Pons (tissue), 1 donor: ENCODE measurements around the gene GTF3C6.
"Not testable (repeated sequence)": the region's sequence is repeated elsewhere in the genome, so short reads cannot be mapped to it uniquely, and the experiment has no call there.

Source experiments
- DNase-seq: peaks from one replicate; pipeline ENCODE4 v3.0.0-alpha.2; 2016; ENCODE audit warnings: low spot score

GTF3C6 gene

DNA sequence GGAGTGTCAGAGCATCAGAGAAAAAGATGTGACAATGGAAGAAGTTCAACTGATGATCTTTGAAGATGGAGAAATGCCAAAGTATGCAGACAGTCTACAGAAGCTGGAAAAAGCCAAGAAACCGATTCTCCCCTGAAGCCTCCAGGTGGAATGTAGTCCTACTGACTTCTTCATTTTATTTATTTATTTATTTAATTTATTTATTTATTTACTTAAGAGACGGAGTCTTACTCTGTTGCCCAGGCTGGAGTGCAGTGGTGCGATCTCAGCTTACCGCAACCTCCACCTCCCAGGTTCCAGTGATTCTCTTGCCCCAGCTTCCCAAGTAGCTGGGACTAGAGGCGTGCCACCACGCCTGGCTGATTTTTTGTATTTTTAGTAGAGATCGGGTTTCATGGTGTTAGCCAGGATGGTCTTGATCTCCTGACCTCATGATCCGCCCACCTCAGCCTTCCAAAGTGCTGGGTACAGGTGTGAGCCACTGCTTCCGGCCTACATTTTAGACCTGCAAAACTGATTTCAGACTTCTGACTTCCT is 21.1 kb downstream of the GTF3C6 start:
- DNase-seq = no peak

DNA sequence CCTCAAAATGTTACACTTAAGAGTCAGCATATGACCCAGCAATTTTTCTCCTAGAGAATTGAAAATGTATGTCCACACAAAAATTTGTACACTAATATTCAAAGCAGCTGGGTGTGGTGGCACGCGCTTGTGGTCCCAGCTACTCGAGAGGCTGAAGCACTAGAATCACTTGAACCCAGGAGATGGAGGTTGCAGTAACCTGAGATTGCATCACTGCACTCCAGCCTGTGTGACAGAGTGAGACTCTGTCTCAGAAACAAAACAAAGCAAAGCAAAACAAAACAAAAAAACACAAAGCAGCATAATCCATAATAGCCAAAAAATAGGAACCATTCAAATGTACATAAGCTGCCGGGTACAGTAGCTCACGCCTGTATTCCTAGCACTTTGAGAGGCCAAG is 21.7 kb downstream of the GTF3C6 start:
- DNase-seq = no peak

DNA sequence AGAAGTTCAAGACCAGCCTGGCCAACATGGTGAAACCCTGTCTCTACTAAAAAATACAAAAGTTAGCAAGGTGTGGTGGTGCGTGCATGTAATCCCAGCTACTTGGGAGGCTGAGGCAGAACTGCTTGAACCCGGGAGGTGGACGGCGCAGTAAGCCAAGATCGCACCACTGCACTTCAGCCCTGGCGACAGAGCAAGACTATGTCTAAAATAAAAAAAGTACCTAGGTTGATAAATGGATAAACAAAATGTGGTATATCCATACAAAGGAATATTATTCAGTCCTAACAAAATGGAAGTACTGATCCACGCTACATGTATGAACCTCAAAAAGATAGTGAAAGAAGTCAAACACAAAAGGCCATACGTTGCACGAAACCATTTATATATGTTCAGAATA is 22.1 kb downstream of the GTF3C6 start:
- DNase-seq = no peak

DNA sequence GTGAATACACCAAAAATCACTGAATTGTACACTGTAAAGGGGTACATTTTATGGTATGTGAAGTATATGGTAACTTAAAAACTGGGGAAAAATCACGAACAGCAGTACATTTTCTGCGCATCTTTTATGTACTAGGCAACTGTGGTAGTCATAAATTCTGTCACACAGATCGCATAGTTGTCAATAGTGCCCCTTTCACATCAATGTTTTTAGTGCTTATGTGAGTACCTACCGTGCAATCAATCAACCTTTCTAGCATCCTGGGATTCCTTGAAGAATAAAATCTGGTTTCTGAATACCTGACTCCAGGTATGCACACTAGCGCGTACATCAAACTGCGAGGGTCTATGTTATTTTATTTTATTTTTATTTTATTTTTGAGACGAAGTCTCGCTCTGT is 22.7 kb downstream of the GTF3C6 start:
- no peak for DNase-seq

DNA sequence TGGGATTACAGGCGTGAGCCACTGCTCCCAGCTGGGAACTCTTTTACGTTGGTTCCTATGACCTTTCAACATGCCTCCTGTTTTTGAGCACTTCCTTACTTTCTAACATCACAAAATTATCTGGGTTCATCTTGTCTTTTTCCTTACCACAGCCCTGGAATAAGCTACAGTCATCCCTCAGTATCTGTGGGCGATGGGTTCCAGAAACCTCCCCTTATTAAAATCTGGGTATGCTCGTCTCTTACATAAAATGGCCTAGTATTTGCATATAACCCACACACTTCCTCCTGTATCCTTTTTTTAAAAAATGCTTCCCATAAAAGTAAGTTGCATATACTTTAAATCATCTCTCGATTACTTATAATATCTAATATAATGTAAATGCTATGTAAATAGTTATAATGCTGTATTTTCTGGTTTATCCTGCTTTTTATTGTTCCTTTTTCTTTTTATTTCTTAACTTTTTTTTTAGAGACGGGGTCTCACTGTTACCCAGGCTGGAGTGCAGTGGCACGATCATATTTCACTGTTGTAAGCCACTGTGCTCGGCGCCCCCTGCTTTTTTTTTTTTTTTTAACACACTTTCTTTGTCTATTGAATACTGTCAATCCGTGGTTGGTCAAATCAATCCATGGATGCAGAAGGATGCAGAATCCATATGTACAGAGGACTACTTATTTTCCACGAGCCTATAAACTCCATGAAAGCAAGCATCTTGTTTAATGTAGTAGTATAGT is 32.5 kb downstream of the GTF3C6 start:
- no peak for DNase-seq

DNA sequence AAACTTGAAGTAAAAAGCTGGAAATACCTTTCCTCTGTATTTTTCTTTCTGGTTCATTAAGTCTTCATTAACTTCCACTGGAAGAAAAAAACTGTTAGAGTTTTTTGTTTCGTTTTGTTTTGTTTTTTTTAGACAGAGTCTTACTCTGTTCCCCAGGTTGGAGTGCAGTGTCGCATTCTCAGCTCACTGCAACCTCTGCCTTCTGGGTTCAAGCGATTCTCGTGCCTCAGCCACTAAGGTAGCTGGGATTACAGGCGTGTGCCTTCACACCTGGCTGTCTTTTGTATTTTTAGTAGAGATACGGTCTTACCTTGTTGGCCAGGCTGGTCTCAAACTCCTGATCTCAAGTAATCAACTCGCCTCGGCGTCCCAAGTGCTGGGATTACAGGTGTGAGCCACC is 38.2 kb downstream of the GTF3C6 start:
- no peak for DNase-seq

DNA sequence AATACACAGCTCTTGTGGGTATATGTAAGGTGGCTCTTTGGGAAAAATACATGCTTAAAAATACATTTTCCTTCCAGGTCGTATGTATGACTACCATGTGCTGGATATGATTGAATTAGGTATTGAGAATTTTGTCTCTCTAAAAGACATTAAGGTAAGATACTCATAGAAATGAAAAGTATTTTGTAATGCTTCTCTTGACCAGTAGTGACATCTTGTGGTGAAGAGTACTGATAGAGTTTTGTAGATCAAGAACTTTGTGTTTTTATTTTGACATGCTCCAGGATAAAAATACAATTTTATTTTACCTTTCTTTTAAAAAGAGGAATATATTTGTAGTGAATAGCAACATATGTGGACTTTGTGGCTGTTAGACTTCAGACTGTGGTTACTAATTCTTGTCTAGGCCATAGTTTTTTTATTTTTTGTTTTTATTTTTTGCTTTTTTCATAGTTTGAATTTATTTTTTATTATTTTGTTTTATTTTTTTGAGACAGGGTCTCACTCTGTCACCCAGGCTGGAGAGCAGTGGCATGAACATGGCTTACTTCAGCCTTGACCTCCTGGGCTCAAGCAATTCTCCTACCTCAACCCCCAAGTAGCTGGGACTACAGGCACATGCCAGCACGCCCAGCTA is 41.2 kb downstream of the GTF3C6 start:
- peak; percentile 66 for DNase-seq

DNA sequence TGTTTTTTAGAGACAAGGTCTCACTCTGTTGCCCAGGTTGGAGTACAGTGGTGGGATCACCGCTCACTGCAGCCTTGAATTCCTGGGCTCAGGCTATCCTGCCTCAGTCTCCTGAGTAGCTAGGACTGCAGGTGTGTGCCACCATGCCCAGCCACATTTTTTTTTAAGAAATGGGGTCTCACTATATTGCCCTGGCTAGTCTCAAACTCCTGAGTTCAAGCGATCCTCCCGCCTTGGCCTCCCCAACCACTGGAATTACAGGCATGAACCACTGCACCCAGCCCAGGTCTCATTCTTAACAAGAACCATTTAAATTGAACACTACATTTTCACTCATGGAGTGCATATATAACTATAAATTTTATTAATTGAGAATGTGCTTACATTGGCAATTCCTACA is 43.8 kb downstream of the GTF3C6 start:
- DNase-seq = no peak

DNA sequence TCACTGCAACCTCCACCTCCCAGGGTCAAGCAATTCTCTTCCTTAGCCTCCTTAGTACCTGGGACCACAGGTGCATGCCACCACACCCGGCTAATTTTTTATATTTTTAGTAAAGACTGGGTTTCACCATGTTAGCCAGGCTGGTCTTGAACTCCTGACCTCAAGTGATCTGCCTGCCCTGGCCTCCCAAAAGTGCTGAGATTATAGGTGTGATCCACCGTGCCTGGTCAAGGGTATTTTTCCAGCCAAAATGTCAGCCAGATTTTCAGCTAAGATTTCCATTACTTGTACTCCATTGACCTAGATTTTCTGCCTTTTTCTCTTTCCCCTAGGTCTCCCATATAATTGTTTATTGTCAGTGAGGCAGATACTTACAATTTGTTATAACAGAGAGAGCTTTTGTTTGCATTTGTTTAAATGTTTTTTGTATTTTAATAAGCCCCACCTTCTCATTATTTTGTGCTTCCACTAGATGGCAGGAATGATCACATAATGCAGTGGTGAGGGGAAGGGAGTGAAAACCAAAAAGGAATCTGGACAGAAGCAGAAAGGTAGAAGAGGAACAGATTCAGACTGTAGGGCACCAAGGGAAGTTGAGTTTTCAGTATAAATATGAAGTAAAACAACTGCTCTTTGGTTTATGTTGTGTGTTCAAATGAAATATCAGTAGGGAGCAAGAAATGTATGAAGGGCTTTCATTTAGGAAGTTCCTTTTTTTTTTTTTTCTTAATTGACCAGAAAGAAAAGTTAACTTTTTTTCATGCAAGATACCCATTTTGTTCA is 53.0 kb downstream of the GTF3C6 start:
- peak; percentile 82 for DNase-seq

DNA sequence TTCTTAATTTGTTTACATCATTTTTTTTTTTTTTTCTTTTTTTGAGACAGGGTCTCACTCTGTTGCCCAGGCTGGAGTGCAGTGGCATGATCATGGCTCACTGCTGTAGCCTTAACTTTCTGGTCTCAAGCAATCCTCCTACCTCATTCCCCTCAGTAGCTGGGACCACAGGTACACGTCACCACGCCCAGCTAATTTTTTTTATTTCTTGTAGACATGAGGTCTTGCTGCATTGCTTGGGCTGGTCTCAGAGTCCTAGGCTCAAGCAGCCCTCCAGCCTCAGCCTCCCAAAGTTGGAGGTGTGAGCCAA is 53.6 kb downstream of the GTF3C6 start:
- DNase-seq = no peak

DNA sequence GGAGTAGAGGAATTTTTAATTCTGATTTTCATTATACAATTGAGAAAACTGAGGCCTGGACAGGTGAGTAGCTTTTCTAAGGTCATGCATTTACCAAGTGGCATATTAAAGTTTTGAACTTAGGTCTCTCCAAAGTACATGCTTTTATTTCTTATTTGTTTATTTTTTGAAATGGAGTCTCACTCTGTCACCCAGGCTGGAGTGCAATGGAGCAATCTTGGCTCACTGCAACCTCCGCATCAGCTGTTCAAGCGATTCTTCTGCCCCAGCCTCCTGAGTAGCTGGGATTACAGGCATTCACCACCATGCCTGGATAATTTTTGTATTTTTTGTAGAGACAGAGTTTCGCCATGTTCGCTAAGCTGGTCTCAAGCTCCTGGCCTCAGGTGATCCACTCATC is 54.0 kb downstream of the GTF3C6 start:
- not testable (repeated sequence) for DNase-seq

DNA sequence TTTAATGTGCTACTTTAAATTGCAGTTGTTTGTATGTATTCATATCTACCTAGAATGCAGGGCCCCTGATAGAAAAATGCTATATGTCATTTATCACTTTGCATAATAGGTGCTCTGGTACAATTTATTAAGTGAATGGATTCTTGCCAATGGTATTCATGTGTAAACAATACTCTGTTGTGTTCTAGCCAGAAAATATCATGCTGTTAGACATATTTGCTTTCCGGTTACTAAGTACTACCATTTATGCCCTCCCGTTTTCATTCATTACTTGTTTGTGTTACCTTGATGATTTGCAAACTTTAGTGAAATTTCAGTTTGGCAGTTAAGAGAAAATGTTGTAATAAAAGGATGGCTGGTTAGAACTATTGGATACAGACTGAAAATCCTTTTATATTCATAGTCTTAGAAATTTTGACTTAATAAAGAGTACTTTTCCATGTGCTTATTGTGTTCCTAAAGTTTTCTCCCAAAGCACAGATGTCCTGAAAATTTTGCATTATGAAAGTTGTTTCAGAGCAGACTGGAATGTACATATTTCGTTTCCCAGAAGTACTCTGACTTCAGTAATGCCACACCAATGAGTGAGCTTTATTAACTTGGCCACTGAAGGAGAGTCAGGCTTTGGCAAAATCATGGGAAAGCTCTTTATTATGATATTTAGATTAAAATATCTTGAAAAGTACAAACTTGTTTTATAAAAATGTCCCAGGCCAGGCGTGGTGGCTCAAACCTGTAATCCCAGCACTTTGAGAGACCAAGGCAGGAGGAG is 54.8 kb downstream of the GTF3C6 start:
- no peak for DNase-seq

DNA sequence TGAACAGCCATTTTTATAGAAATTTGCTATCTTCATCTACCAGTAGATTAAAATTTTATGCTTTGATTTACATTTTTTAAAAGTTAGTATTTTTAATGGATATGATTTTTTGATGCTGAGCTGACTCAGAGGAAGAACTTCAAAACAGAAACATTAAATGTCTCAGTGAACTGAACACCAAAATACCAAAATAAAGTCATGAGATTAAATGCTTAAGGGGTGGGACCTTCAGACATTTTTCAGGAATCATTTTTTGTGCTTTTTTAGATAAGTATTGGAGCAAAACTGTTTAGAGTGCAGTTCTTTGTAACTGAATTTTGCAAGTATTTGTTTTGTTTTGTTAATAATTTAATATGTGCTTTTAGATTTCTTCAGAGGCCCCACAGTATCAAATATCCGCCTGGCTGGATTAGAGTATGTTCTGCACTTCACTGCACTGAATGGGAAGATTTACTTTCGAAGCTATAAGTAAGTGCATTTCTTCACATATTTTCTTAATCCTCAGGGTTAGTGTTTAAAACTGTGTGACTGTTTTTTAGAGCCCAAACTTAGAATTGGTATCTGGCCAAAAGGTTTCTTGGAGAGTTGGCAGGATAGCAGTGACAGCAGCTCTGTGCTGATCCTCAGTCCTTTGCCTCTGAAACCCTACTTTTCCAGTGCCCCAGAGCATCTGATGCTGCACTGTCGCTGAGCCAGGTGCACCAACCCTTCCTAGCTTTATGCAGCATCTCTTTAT is 57.1 kb downstream of the GTF3C6 start:
- no peak for DNase-seq

DNA sequence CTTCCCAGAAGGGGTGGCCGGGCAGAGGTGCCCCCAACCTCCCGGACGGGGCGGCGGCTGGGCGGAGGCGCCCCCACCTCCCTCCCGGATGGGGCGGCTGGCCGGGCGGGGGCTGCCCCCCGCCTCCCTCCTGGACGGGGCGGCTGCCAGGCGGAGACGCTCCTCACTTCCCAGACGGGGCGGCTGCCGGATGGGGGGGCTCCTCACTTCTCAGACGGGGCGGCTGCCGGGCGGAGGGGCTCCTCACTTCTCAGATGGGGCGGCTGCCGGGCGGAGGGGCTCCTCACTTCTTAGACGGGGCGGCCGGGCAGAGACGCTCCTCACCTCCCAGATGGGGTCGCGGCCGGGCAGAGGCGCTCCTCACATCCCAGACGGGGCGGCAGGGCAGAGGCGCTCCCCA is 58.7 kb downstream of the GTF3C6 start:
- not testable (repeated sequence) for DNase-seq
